Measurements from ENCODE around the gene LRP1.

DNA sequence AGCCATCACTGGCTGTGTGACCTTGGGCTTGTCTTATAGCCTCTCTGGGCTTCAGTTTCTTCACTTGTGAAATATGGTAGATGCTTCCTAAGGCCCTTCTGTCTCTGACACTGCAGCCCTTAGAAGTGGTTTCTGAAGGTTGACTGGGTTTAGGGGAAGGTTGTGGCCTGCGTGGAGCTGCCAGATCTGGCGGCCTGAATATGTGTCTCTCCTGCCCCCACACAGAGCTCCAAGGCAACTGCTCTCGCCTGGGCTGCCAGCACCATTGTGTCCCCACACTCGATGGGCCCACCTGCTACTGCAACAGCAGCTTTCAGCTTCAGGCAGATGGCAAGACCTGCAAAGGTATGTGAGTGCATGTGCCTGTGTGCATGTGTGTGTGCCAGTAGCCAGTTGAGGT lies 15.2 kb downstream of the LRP1 start:
- TF ChIP-seq, protein P1, sequence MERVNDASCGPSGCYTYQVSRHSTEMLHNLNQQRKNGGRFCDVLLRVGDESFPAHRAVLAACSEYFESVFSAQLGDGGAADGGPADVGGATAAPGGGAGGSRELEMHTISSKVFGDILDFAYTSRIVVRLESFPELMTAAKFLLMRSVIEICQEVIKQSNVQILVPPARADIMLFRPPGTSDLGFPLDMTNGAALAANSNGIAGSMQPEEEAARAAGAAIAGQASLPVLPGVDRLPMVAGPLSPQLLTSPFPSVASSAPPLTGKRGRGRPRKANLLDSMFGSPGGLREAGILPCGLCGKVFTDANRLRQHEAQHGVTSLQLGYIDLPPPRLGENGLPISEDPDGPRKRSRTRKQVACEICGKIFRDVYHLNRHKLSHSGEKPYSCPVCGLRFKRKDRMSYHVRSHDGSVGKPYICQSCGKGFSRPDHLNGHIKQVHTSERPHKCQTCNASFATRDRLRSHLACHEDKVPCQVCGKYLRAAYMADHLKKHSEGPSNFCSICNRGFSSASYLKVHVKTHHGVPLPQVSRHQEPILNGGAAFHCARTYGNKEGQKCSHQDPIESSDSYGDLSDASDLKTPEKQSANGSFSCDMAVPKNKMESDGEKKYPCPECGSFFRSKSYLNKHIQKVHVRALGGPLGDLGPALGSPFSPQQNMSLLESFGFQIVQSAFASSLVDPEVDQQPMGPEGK (CRISPR knock-in tag; IDR thresholded peaks at IDR 0.05): no peak
- TF ChIP-seq, protein P2, sequence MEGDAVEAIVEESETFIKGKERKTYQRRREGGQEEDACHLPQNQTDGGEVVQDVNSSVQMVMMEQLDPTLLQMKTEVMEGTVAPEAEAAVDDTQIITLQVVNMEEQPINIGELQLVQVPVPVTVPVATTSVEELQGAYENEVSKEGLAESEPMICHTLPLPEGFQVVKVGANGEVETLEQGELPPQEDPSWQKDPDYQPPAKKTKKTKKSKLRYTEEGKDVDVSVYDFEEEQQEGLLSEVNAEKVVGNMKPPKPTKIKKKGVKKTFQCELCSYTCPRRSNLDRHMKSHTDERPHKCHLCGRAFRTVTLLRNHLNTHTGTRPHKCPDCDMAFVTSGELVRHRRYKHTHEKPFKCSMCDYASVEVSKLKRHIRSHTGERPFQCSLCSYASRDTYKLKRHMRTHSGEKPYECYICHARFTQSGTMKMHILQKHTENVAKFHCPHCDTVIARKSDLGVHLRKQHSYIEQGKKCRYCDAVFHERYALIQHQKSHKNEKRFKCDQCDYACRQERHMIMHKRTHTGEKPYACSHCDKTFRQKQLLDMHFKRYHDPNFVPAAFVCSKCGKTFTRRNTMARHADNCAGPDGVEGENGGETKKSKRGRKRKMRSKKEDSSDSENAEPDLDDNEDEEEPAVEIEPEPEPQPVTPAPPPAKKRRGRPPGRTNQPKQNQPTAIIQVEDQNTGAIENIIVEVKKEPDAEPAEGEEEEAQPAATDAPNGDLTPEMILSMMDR (CRISPR knock-in tag; IDR thresholded peaks at IDR 0.05): no peak
- no peak for TF ChIP-seq ZNF792 (CRISPR knock-in tag; IDR thresholded peaks at IDR 0.05)
- TF ChIP-seq DMAP1 (CRISPR knock-in tag; IDR thresholded peaks at IDR 0.05): no peak
- no peak for TF ChIP-seq MYNN (CRISPR knock-in tag; IDR thresholded peaks at IDR 0.05; ENCODE audit: low read depth)
- TF ChIP-seq HMG20B (CRISPR knock-in tag; conservative IDR thresholded peaks at IDR 0.05): no peak
- TF ChIP-seq ZNF274 (CRISPR knock-in tag; IDR thresholded peaks at IDR 0.05): no peak
- TF ChIP-seq, protein P3, sequence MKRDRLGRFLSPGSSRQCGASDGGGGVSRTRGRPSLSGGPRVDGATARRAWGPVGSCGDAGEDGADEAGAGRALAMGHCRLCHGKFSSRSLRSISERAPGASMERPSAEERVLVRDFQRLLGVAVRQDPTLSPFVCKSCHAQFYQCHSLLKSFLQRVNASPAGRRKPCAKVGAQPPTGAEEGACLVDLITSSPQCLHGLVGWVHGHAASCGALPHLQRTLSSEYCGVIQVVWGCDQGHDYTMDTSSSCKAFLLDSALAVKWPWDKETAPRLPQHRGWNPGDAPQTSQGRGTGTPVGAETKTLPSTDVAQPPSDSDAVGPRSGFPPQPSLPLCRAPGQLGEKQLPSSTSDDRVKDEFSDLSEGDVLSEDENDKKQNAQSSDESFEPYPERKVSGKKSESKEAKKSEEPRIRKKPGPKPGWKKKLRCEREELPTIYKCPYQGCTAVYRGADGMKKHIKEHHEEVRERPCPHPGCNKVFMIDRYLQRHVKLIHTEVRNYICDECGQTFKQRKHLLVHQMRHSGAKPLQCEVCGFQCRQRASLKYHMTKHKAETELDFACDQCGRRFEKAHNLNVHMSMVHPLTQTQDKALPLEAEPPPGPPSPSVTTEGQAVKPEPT (CRISPR knock-in tag; IDR thresholded peaks at IDR 0.05; ENCODE audit: low read depth): no peak

All from HepG2 (cell line).